Cardiac muscle cell (in vitro differentiated cells and primary cell): ENCODE data around the gene ACIN1. TPM values are rescaled to one million over a fixed set of nuclear protein-coding genes. Genes with fewer than 3 reads are reported as not detected.
A peak's percentile ranks its signal among the peaks of the same experiment; 100 is the strongest.

Experiments used
- DNase-seq, 2 donors: peaks; one replicate each; pipeline versions ENCODE4 v3.0.0 to v3.0.0-alpha.2; 2010 to 2017; ENCODE audit warnings: low read depth in 1 of 2, low spot score in 1 of 2
- H3K27ac ChIP-seq: fragments of 200-600 bp; sonication (generic); 2 replicates; pipeline ENCODE4 v1.5.1; 2016
- H3K27me3 ChIP-seq: fragments of 200-600 bp; sonication (generic); 2 replicates; pipeline ENCODE4 v1.6.0; 2016; ENCODE audit warnings: control low read depth
- H3K36me3 ChIP-seq: fragments of 200-600 bp; sonication (generic); 2 replicates; pipeline ENCODE4 v1.5.1; 2016; ENCODE audit warnings: control low read depth
- H3K4me1 ChIP-seq: fragments of 200-600 bp; sonication (generic); 2 replicates; pipeline ENCODE4 v1.8.1; 2017; ENCODE audit warnings: low read depth, mild to moderate bottlenecking, mixed run types
- H3K4me3 ChIP-seq: fragments of 200-600 bp; sonication (generic); 2 replicates; pipeline ENCODE4 v1.5.1; 2016; ENCODE audit warnings: mild to moderate bottlenecking
- H3K9me3 ChIP-seq: fragments of 200-600 bp; sonication (generic); 2 replicates; pipeline ENCODE4 v1.5.1; 2017; ENCODE audit warnings: low read depth, mild to moderate bottlenecking, control low read depth
- polyA plus RNA-seq: library from polyadenylated mRNA; unstranded; fragments of >200 nt; fragmentation: Nextera tagmentation; extraction: Ambion mirVana; gene quantifications from 2 replicates; pipeline ENCODE4 v1.2.1, GENCODE V29; 2016
- total RNA-seq: library from RNA; depleted of rRNA; stranded (reverse); fragments of >200 nt; gene quantifications from 2 replicates; pipeline ENCODE4 v1.2.3, GENCODE V29; 2016
- TF ChIP-seq, protein P1 (sequence below): IDR thresholded peaks from 2 replicates; pipeline ENCODE4 v1.5.1; 2012; ENCODE audit warnings: low read depth, mild to moderate bottlenecking, low read length

ACIN1 gene
- total and polyA plus RNA-seq, 2 experiments from 2014 or later: 41.0 to 151 TPM

DNA sequence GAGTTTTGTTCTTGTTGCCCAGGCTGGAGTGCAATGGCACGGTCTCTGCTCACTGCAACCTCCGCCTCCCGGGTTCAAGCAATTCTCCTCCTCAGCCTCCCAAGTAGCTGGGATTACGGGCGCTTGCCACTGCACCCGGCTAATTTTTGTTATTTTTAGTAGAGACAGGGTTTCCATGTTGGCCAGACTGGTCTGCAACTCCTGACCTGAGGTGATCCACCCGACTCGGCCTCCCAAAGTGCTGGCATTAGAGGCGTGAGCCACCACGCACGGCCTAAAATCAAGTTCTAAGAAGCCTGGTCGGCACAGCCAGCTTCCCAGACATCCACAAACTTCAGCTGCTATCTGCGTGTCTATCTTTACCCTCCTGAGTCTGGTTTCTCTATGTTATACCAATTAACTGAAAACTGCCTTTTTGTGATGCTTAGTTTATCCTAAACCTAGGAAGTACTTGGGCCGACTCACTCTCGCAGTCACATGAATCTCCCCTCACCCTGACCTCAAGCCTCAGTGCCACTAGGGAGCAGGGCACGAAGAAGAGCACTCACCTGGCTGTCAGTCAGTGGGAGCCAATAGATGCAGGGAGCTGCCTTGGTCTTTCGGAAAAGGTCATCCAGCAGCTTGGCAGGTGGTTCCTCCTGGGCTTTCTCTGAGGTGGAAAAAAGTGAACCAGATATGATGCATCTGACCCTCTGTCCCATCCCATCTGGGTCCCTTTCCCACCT lies 34.2 kb downstream of the ACIN1 start:
- Histone ChIP-seq H3K4me3 (no peak overlapping the region), H3K36me3 (peaks cover 50% of the 10 kb centered on the region), H3K4me1 (no peaks in the 10 kb centered on the region), H3K27ac (peak overlapping the region; percentile 36), H3K27me3 (no peaks in the 10 kb centered on the region), H3K9me3 (no peaks in the 10 kb centered on the region)
- TF ChIP-seq, protein P1, sequence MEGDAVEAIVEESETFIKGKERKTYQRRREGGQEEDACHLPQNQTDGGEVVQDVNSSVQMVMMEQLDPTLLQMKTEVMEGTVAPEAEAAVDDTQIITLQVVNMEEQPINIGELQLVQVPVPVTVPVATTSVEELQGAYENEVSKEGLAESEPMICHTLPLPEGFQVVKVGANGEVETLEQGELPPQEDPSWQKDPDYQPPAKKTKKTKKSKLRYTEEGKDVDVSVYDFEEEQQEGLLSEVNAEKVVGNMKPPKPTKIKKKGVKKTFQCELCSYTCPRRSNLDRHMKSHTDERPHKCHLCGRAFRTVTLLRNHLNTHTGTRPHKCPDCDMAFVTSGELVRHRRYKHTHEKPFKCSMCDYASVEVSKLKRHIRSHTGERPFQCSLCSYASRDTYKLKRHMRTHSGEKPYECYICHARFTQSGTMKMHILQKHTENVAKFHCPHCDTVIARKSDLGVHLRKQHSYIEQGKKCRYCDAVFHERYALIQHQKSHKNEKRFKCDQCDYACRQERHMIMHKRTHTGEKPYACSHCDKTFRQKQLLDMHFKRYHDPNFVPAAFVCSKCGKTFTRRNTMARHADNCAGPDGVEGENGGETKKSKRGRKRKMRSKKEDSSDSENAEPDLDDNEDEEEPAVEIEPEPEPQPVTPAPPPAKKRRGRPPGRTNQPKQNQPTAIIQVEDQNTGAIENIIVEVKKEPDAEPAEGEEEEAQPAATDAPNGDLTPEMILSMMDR: no peak
- DNase-seq: no peak

DNA sequence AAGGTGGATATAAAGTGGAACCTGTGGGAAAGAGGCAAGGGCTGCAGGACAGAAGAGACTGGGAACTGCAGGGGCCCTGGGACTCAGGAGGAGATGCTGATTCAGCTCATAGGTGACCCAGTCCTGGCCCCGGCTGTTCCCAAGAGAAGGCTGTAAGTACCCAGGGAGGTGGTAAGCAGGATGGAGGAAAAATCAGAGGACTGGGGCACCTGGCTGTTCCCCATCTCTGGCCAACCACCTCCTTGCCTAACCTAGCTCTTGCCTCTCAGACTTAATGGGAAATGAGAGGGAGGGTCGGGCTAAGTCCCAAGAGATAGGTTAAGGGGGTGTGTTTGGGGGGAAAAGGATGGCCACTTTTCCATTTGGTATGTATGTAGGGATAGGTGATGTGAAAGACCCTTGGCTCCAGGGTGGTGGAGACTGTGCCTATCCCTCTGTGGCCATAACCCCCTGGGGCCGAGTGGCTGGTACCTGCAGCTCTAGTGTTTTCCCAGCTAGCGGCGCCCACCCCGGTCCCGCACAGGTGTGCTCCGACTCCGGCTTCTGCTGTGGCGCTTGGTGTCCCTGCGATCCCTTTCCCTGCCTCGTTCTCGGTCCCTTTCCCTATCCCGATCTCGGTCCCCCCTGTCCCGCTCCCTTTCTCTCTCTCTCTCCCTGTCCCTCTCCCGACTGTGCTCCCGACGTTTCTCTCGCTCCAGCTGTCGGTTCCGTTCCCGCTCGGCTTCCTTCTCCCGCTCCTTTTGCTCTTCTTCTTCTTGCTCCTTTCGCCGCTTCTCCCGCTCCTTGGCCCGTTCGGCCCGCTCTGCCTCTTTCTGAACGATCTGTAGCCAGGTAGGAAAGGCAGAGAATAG lies 36.1 kb downstream of the ACIN1 start:
- TF ChIP-seq, protein P1: no peak
- Histone ChIP-seq H3K4me3 (no peak overlapping the region), H3K27ac (no peak overlapping the region), H3K4me1 (no peaks in the 10 kb centered on the region), H3K36me3 (peaks cover 35% of the 10 kb centered on the region), H3K9me3 (no peaks in the 10 kb centered on the region), H3K27me3 (no peaks in the 10 kb centered on the region)
- no peak for DNase-seq

DNA sequence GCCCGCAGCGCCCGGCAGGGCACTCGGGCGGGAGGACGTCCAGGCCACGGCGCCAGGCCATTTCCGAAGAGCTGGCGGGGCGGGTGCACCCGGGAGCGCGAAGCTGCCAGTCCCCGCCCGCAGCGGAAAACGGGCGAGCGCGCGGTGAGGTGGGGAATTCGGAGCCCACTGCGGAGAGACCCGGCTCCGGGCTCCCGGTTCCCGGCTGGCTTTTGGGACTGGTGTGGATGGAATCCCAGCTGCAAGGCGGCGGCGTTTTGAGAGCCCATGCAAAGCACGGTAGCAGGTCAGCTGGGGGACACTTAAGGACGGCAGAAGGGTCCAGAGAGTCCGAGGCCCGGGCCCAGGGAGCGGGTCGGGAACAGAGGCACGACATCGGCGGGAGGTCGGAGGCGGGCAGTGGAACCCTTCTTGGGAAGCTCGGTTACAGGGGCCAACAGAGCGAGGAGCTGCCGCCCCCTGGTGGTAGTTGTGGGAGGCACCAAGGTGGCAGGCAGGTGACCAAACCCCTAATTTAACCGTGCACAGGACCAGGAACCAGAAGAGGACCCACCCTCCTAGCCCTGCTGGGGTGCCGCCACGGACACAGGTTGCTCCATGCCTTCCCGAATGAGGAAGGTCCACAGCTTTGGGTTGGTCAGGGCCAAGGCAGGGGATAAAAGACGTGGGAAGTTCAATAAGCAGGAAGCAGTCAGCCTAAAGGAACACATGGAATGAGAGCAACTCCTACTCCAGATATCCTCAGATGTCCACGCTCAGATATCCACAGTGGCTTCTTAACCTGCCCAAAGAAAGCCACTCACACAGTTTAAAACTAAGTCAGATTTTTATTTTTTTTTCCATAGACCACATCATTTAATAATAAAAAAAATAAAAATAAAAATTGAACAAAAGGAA lies 36.9 kb downstream of the ACIN1 start:
- Histone ChIP-seq H3K36me3 (peaks cover 26% of the 10 kb centered on the region), H3K4me1 (no peaks in the 10 kb centered on the region), H3K27me3 (no peaks in the 10 kb centered on the region), H3K9me3 (no peaks in the 10 kb centered on the region), H3K4me3 (peak overlapping the region; percentile 46), H3K27ac (peak overlapping the region; percentile 77)
- TF ChIP-seq, protein P1: peak; percentile 92
- DNase-seq: peak; percentile 88 to 94

DNA sequence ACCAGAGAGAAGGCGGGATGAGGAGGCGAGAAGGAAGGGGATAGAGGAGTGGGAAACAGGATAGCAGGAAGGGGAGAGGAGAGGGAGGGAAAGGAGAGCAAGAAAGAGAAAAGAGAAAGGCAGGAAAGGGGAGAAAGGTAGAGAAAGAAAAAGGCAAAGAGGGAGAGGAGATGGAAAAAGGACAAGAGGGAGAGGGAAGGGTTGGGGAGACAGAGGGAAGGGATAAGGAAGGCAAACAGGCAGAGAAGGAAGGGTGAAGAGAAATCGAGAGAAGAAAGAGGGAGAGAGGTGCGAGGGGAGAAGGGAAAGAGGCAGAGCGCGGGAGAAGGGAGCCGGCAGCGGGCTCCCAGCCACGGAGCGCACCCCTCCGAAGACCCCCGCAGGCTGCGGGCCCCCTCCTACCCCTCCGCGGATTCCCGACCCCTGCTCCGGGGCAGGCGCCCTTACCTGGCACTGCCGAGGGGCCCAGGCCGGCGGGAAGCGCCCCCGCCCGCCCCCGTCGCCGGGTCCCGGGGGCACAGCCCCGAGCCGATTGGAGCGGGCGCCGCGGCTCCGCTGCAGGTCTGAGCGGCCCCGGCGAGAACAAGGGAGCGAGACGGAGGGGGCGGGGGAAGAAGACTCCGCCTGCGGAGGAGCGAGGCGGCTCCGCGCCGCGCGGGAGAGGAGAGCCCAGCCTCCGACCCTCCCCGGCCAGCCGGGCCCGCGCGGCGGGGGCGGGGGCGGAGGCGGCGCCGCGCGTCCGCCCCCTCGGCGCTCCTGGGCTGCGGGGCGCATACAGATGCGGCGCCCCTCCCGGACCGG lies 37.8 kb downstream of the ACIN1 start, which contains the start of gene CDH24:
Gene CDH24 (minus strand): TSS at position 565 of the 801 bp plus-strand sequence. CDS start 1,787 bp downstream, outside the sequence.
- TF ChIP-seq, protein P1: no peak
- H3K27ac ChIP-seq: peak within 1 kb of the TSS; percentile 77

More for the DNA sequence above, 37.8 kb downstream of the ACIN1 start, which contains the start of gene CDH24:
- peaks cover 18% of the 10 kb centered on the region for H3K36me3 ChIP-seq
- peak within 1 kb of the TSS; percentile 46 for H3K4me3 ChIP-seq
- peak; percentile 79 to 86 for DNase-seq
- H3K9me3 ChIP-seq: no peaks in the 10 kb centered on the region
- H3K27me3 ChIP-seq: no peaks in the 10 kb centered on the region
- no peaks in the 10 kb centered on the region for H3K4me1 ChIP-seq
